ENCODE measurements around the gene HAGHL.
"Not testable (repeated sequence)": the region's sequence is repeated elsewhere in the genome, so short reads cannot be mapped to it uniquely, and the experiment has no call there.

The HAGHL gene

GRCh38 chr16:760545-761343 lies 33.8 kb downstream of the HAGHL start, which contains the start of gene MSLN:
Gene MSLN, plus strand, starts transcription at chr16:760734. Its CDS starts 1,947 bp downstream, at chr16:762681.
- DNase-seq: no peak

- DNase-seq: no peak
Measured at GRCh38 chr16:761625-762513, 35.0 kb downstream of the HAGHL start.

- no peak for DNase-seq
Measured at GRCh38 chr16:762595-763268, 35.8 kb downstream of the HAGHL start.

GRCh38 chr16:763369-764183 lies 36.7 kb downstream of the HAGHL start:
- no peak for DNase-seq

- no peak for DNase-seq
Measured at GRCh38 chr16:764184-764750, 37.4 kb downstream of the HAGHL start.

GRCh38 chr16:764848-765487 lies 38.1 kb downstream of the HAGHL start:
- no peak for DNase-seq

GRCh38 chr16:765488-765865 lies 38.6 kb downstream of the HAGHL start:
- no peak for DNase-seq

GRCh38 chr16:766008-766819 lies 39.3 kb downstream of the HAGHL start:
- DNase-seq: no peak

GRCh38 chr16:766820-767640 lies 40.1 kb downstream of the HAGHL start:
- no peak for DNase-seq

GRCh38 chr16:767743-768235 lies 40.9 kb downstream of the HAGHL start:
- no peak for DNase-seq

GRCh38 chr16:768428-768827 lies 41.5 kb downstream of the HAGHL start:
- no peak for DNase-seq

- no peak for DNase-seq
Measured at GRCh38 chr16:769184-769784, 42.4 kb downstream of the HAGHL start.

- no peak for DNase-seq
Measured at GRCh38 chr16:769934-770333, 43.0 kb downstream of the HAGHL start.

GRCh38 chr16:770411-770810 lies 43.5 kb downstream of the HAGHL start:
- no peak for DNase-seq

GRCh38 chr16:772959-773358 lies 46.1 kb downstream of the HAGHL start:
- DNase-seq: no peak

- no peak for DNase-seq
Measured at GRCh38 chr16:774086-775001, 47.4 kb downstream of the HAGHL start.

GRCh38 chr16:775236-775796 lies 48.4 kb downstream of the HAGHL start:
- no peak for DNase-seq

- DNase-seq: not testable (repeated sequence)
Measured at GRCh38 chr16:776298-776697, 49.4 kb downstream of the HAGHL start.

Data from CD4-positive, alpha-beta T cell treated with Interleukin-21 for 1 hour (primary cell).